ENCODE data around the gene A2M. TPM values are rescaled to one million over a fixed set of nuclear protein-coding genes. Genes with fewer than 3 reads are reported as not detected.

Gene A2M
- total RNA-seq, 1 experiment from 2014 or later, result not detected

GRCh38 chr12:9099552-9100190 lies 16.0 kb downstream of the A2M start:
- DNase-seq (ENCODE audit: low spot score), result no peak

- DNase-seq (ENCODE audit: low spot score), result no peak
Observed at GRCh38 chr12:9098463-9099026, 17.2 kb downstream of the A2M start.

GRCh38 chr12:9098115-9098452 lies 17.6 kb downstream of the A2M start:
- DNase-seq (ENCODE audit: low spot score), result no peak

DNA sequence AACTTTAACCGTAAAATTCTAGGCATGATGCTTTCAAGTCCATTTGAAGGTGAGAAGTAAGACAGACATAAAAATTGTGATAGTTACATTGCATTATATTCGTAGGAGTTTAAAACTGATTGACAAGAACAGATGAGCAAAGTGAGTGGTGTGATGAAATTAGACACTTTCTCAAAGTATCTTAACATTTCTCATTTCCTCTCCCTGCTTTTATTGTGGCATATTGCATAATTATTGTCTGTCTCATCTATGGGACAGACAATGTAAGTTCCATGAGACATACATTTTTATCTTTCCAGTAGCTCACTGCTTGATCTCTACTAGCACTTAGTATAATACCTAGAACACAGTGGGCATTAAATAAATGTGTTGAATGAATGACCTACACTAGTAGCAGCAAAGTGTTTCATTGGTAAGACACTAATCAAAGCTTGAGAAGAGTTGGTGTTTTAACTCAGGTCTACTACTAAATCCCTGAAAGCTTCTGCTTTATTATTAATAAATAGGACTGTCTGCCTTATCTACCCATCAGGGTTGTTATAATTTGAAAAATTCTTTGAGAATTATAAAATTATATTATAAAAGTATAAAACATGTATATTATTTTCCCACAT lies 19.0 kb downstream of the A2M start:
- no peak for DNase-seq (ENCODE audit: low spot score)

- no peak for DNase-seq (ENCODE audit: low spot score)
Observed at GRCh38 chr12:9095322-9095721, 20.4 kb downstream of the A2M start.

- no peak for DNase-seq (ENCODE audit: low spot score)
Observed at GRCh38 chr12:9094512-9095206, 21.1 kb downstream of the A2M start.

GRCh38 chr12:9091891-9092598 lies 23.7 kb downstream of the A2M start:
- DNase-seq (ENCODE audit: low spot score), result no peak

DNA sequence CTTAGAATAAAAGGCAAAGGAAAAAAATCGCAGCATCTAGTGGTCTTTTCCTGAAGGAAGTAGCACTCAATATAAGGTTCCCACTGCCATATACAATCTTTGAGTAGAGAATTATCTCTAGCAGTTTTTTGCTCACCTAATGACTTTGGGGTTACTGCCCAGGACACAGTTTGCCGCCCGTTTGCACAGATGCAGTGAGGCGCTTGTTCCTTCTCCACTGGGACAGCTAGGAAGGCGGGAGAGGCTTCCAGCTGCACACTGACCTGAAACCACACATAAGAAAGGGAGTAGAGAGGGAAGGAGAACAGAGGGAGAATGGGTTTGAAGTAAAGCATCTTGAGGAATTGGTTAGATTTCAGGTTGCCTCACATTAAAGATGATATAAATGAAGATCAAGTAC lies 25.5 kb downstream of the A2M start:
- DNase-seq (ENCODE audit: low spot score), result no peak

- no peak for DNase-seq (ENCODE audit: low spot score)
Observed at GRCh38 chr12:9087087-9087835, 28.5 kb downstream of the A2M start.

DNA sequence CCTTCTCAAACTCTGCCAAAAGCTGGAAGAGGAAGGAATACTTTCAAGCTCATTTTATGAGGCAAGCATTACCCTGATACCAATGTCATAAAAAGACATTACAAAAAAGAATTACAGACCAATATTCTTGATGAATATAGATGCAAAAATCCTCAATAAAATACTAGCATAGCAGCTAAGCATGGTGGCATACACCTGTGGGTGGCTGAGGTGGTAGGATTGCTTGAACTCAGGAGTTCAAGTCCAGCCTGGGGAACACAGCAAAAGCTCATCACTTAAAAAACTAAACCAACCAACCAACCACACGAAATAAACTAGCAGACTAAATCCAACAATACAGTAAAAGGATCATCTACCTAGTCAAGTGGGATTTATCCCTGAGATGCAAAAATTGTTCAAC lies 29.6 kb downstream of the A2M start:
- no peak for DNase-seq (ENCODE audit: low spot score)

DNA sequence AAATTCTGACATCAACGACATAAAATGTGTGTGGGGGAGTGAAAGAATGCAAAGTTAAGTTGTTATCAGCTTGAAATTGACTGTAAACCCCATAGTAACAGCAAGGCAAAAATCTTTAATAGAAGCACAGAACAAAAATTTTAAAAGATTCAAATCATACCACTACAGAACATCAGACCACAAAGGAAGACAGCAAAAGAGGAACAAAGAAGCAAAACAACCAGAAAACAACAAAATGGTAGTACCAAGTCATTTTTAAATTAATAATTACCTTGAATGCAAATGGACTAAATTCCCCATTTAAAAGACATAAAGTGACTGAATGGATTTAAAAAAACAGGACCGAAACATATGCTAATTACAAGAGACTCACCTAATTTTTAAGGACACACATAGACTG lies 31.3 kb downstream of the A2M start:
- no peak for DNase-seq (ENCODE audit: low spot score)

DNA sequence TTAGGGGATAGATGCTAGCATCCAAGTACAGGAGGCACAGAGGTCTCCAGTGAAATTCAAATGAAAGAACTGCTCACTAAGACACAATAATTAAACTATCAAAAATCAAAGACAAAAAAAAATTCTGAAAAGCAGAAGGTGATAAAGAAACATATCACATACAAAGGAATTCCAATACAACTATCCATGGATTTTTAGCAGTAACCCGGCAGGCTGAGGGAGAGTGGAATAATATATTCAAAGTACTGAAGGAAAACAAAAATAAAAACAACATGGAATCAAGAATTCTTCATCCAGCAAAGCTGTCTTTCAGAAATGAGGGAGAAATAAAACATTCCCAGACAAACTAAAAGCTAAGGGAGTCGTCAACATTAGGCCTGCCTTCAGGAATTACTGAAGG lies 31.9 kb downstream of the A2M start:
- DNase-seq (ENCODE audit: low spot score), result no peak

GRCh38 chr12:9081667-9082427 lies 33.9 kb downstream of the A2M start:
- no peak for DNase-seq (ENCODE audit: low spot score)

- DNase-seq (ENCODE audit: low spot score), result no peak
Observed at GRCh38 chr12:9079883-9080675, 35.6 kb downstream of the A2M start.

GRCh38 chr12:9079082-9079481 lies 36.6 kb downstream of the A2M start:
- DNase-seq (ENCODE audit: low spot score), result no peak

DNA sequence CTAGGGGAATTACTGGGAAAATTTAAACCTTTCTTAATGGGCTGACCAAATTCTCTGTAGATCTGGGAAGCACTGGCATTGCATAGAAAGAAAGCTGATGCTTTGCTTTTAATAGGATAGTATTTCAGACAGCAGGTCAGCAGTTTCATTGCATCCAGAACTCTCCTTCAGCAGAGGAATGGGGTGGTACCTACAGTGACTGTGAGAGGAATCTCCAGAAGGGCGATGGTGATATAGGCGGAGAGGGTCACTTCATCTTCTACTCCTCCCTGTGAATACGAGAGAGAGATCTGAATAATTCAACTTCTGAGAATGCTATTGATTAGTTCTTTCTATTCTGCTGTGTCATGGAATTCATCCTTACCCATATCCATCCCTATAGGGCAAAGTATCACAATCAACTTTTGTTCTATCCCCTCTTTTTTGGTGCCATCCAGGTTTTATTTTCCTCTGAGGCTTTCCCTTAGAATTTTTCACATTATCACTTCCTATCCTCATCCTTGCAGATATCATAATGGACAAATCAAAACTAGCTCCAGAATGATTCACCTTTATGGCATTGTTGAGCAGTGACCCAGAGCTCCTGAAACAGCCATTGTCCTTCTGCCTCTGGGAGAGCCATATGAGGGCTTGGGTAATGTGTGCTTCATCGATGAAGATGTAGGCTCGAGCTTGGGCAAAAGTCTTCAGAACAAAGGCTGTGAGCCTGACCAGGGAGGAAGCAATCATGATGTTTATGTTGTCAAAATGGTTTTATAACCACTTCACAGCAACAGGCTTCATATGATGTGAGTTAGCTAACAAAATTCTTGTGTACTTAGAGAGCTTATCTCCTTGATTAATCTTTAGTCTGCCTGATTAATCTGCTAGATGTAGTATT lies 38.3 kb downstream of the A2M start:
- DNase-seq (ENCODE audit: low spot score), result no peak

GRCh38 chr12:9076733-9077132 lies 39.0 kb downstream of the A2M start:
- no peak for DNase-seq (ENCODE audit: low spot score)

GRCh38 chr12:9075138-9075535 lies 40.6 kb downstream of the A2M start:
- DNase-seq (ENCODE audit: low spot score), result no peak

DNA sequence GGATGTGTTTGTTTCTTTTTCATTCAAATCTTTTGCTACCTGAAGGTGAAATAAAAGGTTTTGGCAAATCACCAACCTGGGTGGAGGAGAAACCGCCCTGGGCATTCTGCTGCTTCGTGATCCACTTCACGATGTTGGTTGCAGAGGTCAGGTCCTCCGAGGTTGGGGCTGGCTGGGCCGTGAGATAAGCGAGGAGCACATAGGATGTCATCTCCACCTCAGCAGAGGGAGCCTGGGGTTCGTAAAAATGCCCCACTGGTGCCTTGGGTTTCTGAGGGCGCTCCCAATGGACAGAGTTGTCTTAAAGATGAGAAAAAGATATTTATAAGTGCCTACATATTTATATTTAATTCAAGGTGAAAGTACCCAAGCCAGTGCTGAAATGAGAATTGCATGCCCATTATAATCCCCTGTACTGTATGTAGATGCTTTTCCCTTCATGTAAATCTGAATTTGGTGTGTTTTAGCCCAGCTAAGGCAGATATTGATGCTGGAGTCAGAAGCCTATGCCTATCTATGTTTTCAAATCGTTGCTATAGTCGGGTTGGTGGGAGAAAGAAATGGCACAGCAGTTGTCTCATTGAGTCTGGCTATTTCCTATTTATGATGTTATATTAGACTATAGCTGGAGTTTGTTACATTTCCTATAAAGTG lies 41.1 kb downstream of the A2M start:
- DNase-seq (ENCODE audit: low spot score), result no peak
